ENCODE measurements around the gene AMPH.

AMPH gene

DNA sequence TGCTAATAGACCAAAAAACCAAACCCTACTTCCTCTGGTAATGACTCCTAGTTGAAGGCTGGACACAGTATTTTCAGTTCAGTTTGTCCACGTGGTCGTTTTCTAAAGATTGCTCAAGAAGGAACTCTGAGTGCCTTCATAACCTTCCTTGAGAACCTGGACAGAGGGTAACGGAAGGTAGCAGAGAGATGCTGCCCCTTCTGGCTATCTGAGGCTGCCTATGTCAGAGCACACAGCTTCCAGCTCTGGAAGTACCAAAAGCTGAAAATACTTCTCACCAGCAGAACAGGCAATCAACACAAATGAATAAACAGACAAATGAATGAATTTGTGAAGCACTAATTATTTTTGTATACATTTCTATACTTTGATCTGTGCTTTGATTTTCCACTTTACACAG lies 85.2 kb downstream of the AMPH start:
- TF ChIP-seq, protein P1, sequence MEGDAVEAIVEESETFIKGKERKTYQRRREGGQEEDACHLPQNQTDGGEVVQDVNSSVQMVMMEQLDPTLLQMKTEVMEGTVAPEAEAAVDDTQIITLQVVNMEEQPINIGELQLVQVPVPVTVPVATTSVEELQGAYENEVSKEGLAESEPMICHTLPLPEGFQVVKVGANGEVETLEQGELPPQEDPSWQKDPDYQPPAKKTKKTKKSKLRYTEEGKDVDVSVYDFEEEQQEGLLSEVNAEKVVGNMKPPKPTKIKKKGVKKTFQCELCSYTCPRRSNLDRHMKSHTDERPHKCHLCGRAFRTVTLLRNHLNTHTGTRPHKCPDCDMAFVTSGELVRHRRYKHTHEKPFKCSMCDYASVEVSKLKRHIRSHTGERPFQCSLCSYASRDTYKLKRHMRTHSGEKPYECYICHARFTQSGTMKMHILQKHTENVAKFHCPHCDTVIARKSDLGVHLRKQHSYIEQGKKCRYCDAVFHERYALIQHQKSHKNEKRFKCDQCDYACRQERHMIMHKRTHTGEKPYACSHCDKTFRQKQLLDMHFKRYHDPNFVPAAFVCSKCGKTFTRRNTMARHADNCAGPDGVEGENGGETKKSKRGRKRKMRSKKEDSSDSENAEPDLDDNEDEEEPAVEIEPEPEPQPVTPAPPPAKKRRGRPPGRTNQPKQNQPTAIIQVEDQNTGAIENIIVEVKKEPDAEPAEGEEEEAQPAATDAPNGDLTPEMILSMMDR (conservative IDR thresholded peaks at IDR 0.05; ENCODE audit: low read depth, low read length): no peak
- DNase-seq (ENCODE audit: low read depth): no peak
- H3K4me3 ChIP-seq (ENCODE audit: low read depth, low read length): no peak overlapping the region

DNA sequence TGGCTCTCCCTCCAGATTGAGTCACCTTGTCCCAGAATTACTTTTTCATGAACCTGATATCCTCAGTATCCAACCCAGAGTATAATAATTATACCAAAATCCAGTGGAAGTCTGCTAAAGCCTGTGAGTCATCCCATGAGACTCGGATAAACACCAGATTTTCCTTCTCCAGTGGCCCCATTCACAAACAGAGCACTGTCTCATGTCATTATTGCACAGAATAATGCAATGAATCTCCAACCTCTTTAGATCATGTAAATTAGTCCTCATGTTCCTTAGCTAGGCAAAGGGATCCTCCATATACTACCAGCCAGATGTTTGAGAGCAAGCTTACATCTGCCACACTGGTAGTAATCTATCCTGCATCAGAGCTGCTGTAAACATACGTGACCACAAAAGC lies 89.0 kb downstream of the AMPH start:
- TF ChIP-seq, protein P1 (conservative IDR thresholded peaks at IDR 0.05; ENCODE audit: low read depth, low read length): no peak
- no peak overlapping the region for H3K4me3 ChIP-seq (ENCODE audit: low read depth, low read length)
- no peak for DNase-seq (ENCODE audit: low read depth)

- no peak for DNase-seq (ENCODE audit: low read depth)
- TF ChIP-seq, protein P1 (conservative IDR thresholded peaks at IDR 0.05; ENCODE audit: low read depth, low read length): no peak
- no peak overlapping the region for H3K4me3 ChIP-seq (ENCODE audit: low read depth, low read length)
These were observed 89.7 kb downstream of the AMPH start for GRCh38 chr7:38541440-38541839.

DNA sequence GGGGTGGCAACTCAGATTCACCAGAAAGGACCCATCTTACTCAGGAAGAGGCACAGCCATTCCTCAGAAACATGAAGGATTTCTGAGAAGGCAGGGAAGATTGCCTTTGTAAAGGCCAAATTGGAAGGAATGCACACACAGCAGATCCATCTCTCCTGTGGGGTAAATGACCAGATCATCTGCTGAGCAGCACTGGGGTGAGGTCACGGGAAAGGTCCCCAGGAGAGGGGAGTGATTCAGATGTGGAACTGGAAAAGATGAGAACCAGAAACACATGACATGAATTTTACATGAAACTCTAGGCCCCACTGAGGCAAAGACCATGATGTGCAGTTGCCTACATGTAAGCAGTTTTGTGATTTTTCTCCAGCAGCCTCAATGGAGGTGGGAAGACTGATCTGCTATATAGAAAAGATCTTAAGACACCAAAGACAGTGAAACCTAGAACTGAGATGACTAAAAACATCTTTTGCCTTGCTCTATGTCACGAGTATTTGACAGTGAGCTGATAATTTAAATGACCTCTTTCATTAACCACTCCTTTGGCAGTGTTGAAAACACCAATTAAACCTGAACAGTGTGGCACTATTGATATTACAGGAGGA lies 91.6 kb downstream of the AMPH start:
- no peak for DNase-seq (ENCODE audit: low read depth)
- H3K4me3 ChIP-seq (ENCODE audit: low read depth, low read length): no peak overlapping the region
- TF ChIP-seq, protein P1 (conservative IDR thresholded peaks at IDR 0.05; ENCODE audit: low read depth, low read length): no peak

DNA sequence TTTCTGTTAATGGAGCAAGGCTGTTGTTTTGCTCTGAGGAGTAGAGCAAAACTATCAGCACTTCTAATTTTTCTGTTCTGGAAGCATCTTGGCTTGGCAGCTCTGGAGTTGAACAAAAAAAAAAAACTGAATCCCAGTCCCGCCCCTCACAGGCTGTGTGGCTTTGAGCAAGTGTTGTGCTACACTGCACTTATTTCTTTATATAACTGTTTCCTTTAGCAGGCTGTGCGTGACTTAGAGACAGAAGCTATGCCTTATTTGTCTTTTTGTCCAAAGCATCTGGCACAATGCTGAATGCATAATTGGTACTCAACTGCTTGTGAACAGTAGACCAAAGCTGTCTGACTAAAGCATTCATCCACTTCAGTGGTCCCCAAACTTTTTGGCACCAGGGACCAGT lies 96.1 kb downstream of the AMPH start:
- TF ChIP-seq, protein P1 (conservative IDR thresholded peaks at IDR 0.05; ENCODE audit: low read depth, low read length): no peak
- no peak overlapping the region for H3K4me3 ChIP-seq (ENCODE audit: low read depth, low read length)
- no peak for DNase-seq (ENCODE audit: low read depth)

DNA sequence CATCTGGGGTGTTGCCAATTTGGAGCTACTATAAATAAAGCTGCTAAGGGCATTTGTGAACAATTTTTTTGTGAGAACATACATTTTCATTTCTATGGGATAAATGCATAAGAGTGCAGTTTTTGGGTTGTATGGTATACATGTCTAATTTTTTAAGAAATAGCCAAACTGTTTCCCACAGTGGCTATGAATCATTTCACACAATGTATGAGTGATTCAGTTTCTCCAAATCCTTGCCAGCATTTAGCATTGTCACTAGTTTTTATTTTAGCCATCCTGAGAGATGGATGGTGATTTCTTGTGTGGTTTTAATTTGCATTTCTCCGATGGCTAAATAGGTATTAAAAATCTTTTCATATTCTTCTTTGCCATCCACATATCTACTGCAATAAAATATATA lies 105.3 kb downstream of the AMPH start:
- TF ChIP-seq, protein P1 (conservative IDR thresholded peaks at IDR 0.05; ENCODE audit: low read depth, low read length): no peak
- H3K4me3 ChIP-seq (ENCODE audit: low read depth, low read length): no peak overlapping the region
- DNase-seq (ENCODE audit: low read depth): no peak

- H3K4me3 ChIP-seq (ENCODE audit: low read depth, low read length): no peak overlapping the region
- DNase-seq (ENCODE audit: low read depth): peak; percentile 8
- TF ChIP-seq, protein P1 (conservative IDR thresholded peaks at IDR 0.05; ENCODE audit: low read depth, low read length): no peak
These were observed 106.4 kb downstream of the AMPH start for GRCh38 chr7:38524786-38525185.
